Upper lobe of left lung (tissue), 4 donors: ENCODE data around the gene TTC7B.

Source experiments
- CTCF ChIP-seq, 6 experiments: fragments of 450-650 bp in 4 of 6; fragments of 200-600 bp in 2 of 6; sonication (generic) in 2 of 6; IDR thresholded peaks; one replicate each; pipeline ENCODE4 v1.5.1; 2016 to 2019; ENCODE audit warnings: antibody characterized with exemption in 6 of 6
- EP300 ChIP-seq, 4 donors: sonication (generic); formaldehyde crosslinking; IDR thresholded peaks; one replicate each; pipeline ENCODE4 v1.5.1; 2017; ENCODE audit warnings: antibody characterized with exemption in 4 of 4, control low read depth in 2 of 4
- POLR2A ChIP-seq, 4 donors: fragments of 450-650 bp; IDR thresholded peaks; one replicate each; pipeline ENCODE4 v1.5.1; 2016 to 2017; ENCODE audit warnings: antibody characterized with exemption in 4 of 4, mild to moderate bottlenecking in 2 of 4
- POLR2AphosphoS5 ChIP-seq, 2 donors: sonication (generic); formaldehyde crosslinking; IDR thresholded peaks; one replicate each; pipeline ENCODE4 v1.5.1; 2017; ENCODE audit warnings: antibody characterized with exemption in 2 of 2

GRCh38 chr14:90503582-90503981, 312.6 kb downstream of the TTC7B start:
- TF ChIP-seq CTCF (IDR thresholded peaks at IDR 0.05) (no peak), EP300 (IDR thresholded peaks at IDR 0.05) (no peak), POLR2A (IDR thresholded peaks at IDR 0.05) (no peak), POLR2AphosphoS5 (IDR thresholded peaks at IDR 0.05) (no peak)
